Ishikawa (cell line): ENCODE data around the gene SCEL.

Experiments
- CEBPB ChIP-seq: IDR thresholded peaks from 2 replicates; pipeline ENCODE4 v1.6.1; 2012
- CREB1 ChIP-seq: IDR thresholded peaks from 2 replicates; pipeline ENCODE4 v1.6.1; 2012; ENCODE audit warnings: low read depth
- EGR1 ChIP-seq: IDR thresholded peaks from 2 replicates; pipeline ENCODE4 v1.6.1; 2012
- EP300 ChIP-seq: IDR thresholded peaks from 2 replicates; pipeline ENCODE4 v1.6.1; 2012; ENCODE audit warnings: borderline replicate concordance
- FOXM1 ChIP-seq: IDR thresholded peaks from 2 replicates; pipeline ENCODE4 v1.6.1; 2012; ENCODE audit warnings: low read depth, borderline replicate concordance
- MAX ChIP-seq: IDR thresholded peaks from 2 replicates; pipeline ENCODE4 v1.6.1; 2012
- NFIC ChIP-seq: IDR thresholded peaks from 2 replicates; pipeline ENCODE4 v1.6.1; 2012
- RAD21 ChIP-seq: IDR thresholded peaks from 2 replicates; pipeline ENCODE4 v1.6.1; 2012; ENCODE audit warnings: low read depth
- REST ChIP-seq: IDR thresholded peaks from 2 replicates; pipeline ENCODE4 v1.6.1; 2012; ENCODE audit warnings: low read depth, mild to moderate bottlenecking
- TAF1 ChIP-seq: IDR thresholded peaks from 2 replicates; pipeline ENCODE4 v1.6.1; 2012; ENCODE audit warnings: low read depth, mild to moderate bottlenecking
- TCF12 ChIP-seq: IDR thresholded peaks from 2 replicates; pipeline ENCODE4 v1.6.1; 2012; ENCODE audit warnings: low read depth
- TEAD4 ChIP-seq: IDR thresholded peaks from 2 replicates; pipeline ENCODE4 v1.6.1; 2012
- USF1 ChIP-seq: IDR thresholded peaks from 2 replicates; pipeline ENCODE4 v1.6.1; 2012
- YY1 ChIP-seq: IDR thresholded peaks from 2 replicates; pipeline ENCODE4 v1.6.1; 2012; ENCODE audit warnings: low read depth
- ZBTB7A ChIP-seq: IDR thresholded peaks from 2 replicates; pipeline ENCODE4 v1.6.1; 2012; ENCODE audit warnings: low read depth

SCEL gene

GRCh38 chr13:77543711-77544110, 8.2 kb downstream of the SCEL start:
- TF ChIP-seq YY1 = no peak
- no peak for TF ChIP-seq RAD21

- TF ChIP-seq CREB1 (no peak; the same call in 1 of the 2 replicates), USF1 (no peak; the same call in 1 of the 2 replicates), FOXM1 (peak; percentile 67; the same call in 1 of the 2 replicates), EP300 (peak; percentile 81), MAX (peak; percentile 14; the same call in 1 of the 2 replicates), REST (no peak), RAD21 (peak; percentile 23; the same call in 1 of the 2 replicates), EGR1 (no peak), ZBTB7A (no peak), TEAD4 (peak; percentile 87), TAF1 (no peak), NFIC (peak; percentile 99), YY1 (no peak), CEBPB (no peak), TCF12 (peak; percentile 76)
Observed at GRCh38 chr13:77544355-77544754, 8.8 kb downstream of the SCEL start.

GRCh38 chr13:77544758-77545338, 9.3 kb downstream of the SCEL start:
- no peak for TF ChIP-seq USF1
- TF ChIP-seq FOXM1 = no peak
- no peak for TF ChIP-seq REST
- TF ChIP-seq TCF12 = no peak
- TF ChIP-seq TEAD4 = no peak
- TF ChIP-seq EGR1 = no peak
- no peak for TF ChIP-seq YY1
- no peak for TF ChIP-seq RAD21
- TF ChIP-seq MAX = no peak
- no peak for TF ChIP-seq TAF1
- no peak for TF ChIP-seq CREB1
- no peak for TF ChIP-seq NFIC
- no peak for TF ChIP-seq CEBPB
- no peak for TF ChIP-seq EP300
- TF ChIP-seq ZBTB7A = no peak

- TF ChIP-seq TCF12 = no peak
- no peak for TF ChIP-seq RAD21
- TF ChIP-seq CREB1 = no peak
- TF ChIP-seq USF1 = no peak
- no peak for TF ChIP-seq CEBPB
- TF ChIP-seq EP300 = no peak
Observed at GRCh38 chr13:77545626-77546412, 10.3 kb downstream of the SCEL start.

- TF ChIP-seq TEAD4 (no peak), USF1 (no peak), TAF1 (no peak), RAD21 (no peak), FOXM1 (no peak), CEBPB (no peak), REST (no peak), EP300 (no peak), NFIC (no peak), YY1 (no peak), MAX (no peak), EGR1 (no peak), CREB1 (no peak), ZBTB7A (no peak), TCF12 (no peak)
Observed at GRCh38 chr13:77548095-77548494, 12.6 kb downstream of the SCEL start.
